Measurements from ENCODE around the gene TRIM8. TPM values are rescaled to one million over a fixed set of nuclear protein-coding genes. Genes with fewer than 3 reads are reported as not detected.

The TRIM8 gene
- total RNA-seq, 1 experiment from 2014 or later, result 36.3 TPM

GRCh38 chr10:102702742-102703141 lies 58.5 kb downstream of the TRIM8 start:
- no peaks in the 10 kb centered on the region for H3K27me3 Mint-ChIP-seq (ENCODE audit: low read depth)
- no peaks in the 10 kb centered on the region for H3K9me3 Mint-ChIP-seq
- H3K27ac Mint-ChIP-seq, result no peak overlapping the region
- ChIA-PET CTCF (interaction anchor here (0.6 to 1.9 kb wide), 3 partner anchors 24 to 483 kb away, joined by 3 to 6 read pairs (median 4); no protein-coding TSS in a partner anchor), POLR2A (interaction anchor here (0.7 kb wide), 1 partner anchor 28 kb away, joined by 6 read pairs; no protein-coding TSS in a partner anchor)
- no peak for DNase-seq (ENCODE audit: low spot score)
- TF ChIP-seq NR3C1 (CRISPR knock-in tag; conservative IDR thresholded peaks at IDR 0.05; ENCODE audit: low read depth) (no peak), IRF2 (CRISPR knock-in tag; IDR thresholded peaks at IDR 0.05; ENCODE audit: borderline replicate concordance, low read depth) (no peak), KAT7 (CRISPR knock-in tag; IDR thresholded peaks at IDR 0.05; ENCODE audit: borderline replicate concordance) (no peak), ZBTB21 (CRISPR knock-in tag; IDR thresholded peaks at IDR 0.05; ENCODE audit: borderline replicate concordance) (no peak), TEAD1 (CRISPR knock-in tag; IDR thresholded peaks at IDR 0.05) (no peak), NFYB (CRISPR knock-in tag; conservative IDR thresholded peaks at IDR 0.05; ENCODE audit: low read depth) (no peak), MYBL2 (CRISPR knock-in tag; IDR thresholded peaks at IDR 0.05) (no peak), GABPB1 (CRISPR knock-in tag; IDR thresholded peaks at IDR 0.05) (no peak), ZBTB43 (CRISPR knock-in tag; IDR thresholded peaks at IDR 0.05) (no peak)
- TF ChIP-seq, protein P1, sequence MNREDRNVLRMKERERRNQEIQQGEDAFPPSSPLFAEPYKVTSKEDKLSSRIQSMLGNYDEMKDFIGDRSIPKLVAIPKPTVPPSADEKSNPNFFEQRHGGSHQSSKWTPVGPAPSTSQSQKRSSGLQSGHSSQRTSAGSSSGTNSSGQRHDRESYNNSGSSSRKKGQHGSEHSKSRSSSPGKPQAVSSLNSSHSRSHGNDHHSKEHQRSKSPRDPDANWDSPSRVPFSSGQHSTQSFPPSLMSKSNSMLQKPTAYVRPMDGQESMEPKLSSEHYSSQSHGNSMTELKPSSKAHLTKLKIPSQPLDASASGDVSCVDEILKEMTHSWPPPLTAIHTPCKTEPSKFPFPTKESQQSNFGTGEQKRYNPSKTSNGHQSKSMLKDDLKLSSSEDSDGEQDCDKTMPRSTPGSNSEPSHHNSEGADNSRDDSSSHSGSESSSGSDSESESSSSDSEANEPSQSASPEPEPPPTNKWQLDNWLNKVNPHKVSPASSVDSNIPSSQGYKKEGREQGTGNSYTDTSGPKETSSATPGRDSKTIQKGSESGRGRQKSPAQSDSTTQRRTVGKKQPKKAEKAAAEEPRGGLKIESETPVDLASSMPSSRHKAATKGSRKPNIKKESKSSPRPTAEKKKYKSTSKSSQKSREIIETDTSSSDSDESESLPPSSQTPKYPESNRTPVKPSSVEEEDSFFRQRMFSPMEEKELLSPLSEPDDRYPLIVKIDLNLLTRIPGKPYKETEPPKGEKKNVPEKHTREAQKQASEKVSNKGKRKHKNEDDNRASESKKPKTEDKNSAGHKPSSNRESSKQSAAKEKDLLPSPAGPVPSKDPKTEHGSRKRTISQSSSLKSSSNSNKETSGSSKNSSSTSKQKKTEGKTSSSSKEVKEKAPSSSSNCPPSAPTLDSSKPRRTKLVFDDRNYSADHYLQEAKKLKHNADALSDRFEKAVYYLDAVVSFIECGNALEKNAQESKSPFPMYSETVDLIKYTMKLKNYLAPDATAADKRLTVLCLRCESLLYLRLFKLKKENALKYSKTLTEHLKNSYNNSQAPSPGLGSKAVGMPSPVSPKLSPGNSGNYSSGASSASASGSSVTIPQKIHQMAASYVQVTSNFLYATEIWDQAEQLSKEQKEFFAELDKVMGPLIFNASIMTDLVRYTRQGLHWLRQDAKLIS (CRISPR knock-in tag; IDR thresholded peaks at IDR 0.05; ENCODE audit: borderline replicate concordance), result no peak
- TF ChIP-seq, protein P2, sequence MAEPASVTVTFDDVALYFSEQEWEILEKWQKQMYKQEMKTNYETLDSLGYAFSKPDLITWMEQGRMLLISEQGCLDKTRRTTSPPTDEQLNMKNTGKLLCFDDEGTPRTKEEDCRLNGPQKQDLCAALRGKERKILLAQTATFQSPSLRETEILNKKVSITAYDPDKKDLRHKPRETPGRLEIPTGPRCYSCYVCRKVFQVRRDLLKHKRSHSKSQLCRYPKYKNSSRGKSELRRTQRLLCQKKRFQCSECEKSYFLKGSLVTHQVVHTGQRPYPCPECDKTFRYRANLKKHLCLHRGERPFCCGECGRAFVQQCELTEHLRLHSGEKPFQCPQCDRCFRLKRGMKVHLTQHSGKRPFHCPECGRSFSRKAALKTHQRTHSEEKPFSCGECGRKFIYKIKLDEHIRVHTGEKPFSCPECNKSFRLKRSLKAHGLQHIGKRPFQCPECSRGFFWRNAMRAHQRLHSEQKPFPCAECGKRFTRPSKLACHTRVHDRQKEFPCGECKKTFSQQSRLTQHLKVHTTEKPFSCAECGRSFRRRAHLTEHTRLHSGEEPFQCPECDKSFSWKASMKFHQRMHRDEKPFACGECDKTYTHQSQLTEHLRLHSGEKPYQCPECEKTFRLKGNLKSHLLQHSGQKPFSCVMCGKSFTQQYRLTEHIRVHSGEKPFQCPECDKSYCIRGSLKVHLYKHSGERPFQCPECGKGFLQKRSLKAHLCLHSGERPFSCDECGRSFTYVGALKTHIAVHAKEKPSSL (CRISPR knock-in tag; conservative IDR thresholded peaks at IDR 0.05), result no peak
- no peak for ATAC-seq
- peaks cover 7% of the 10 kb centered on the region for H3K4me1 Mint-ChIP-seq
- H3K4me3 Mint-ChIP-seq, result no peak overlapping the region
- peaks cover 19% of the 10 kb centered on the region for H3K36me3 Mint-ChIP-seq

- DNase-seq (ENCODE audit: low spot score), result no peak
- peaks cover 4% of the 10 kb centered on the region for H3K36me3 Mint-ChIP-seq
- ATAC-seq, result no peak
- TF ChIP-seq NR1H2 (CRISPR knock-in tag; IDR thresholded peaks at IDR 0.05) (no peak), CREB1 (CRISPR knock-in tag; IDR thresholded peaks at IDR 0.05) (no peak), HMGA2 (CRISPR knock-in tag; IDR thresholded peaks at IDR 0.05) (no peak), SP1 (CRISPR knock-in tag; conservative IDR thresholded peaks at IDR 0.05) (no peak), TCF7 (CRISPR knock-in tag; IDR thresholded peaks at IDR 0.05; ENCODE audit: low read depth) (no peak), PRDM15 (CRISPR knock-in tag; IDR thresholded peaks at IDR 0.05) (no peak), MAX (CRISPR knock-in tag; IDR thresholded peaks at IDR 0.05) (no peak), JUN (CRISPR knock-in tag; IDR thresholded peaks at IDR 0.05) (no peak), ZNF138 (CRISPR knock-in tag; conservative IDR thresholded peaks at IDR 0.05) (no peak)
- H3K4me1 Mint-ChIP-seq, result peaks cover 7% of the 10 kb centered on the region
- ChIA-PET CTCF (interaction anchor here (0.9 kb wide), 1 partner anchor 9 kb away, joined by 3 read pairs; the partner anchor contains the start of gene ARL3), POLR2A (interaction anchor here (0.9 kb wide), 1 partner anchor 27 kb away, joined by 3 read pairs; no protein-coding TSS in a partner anchor)
- H3K27me3 Mint-ChIP-seq (ENCODE audit: low read depth), result no peaks in the 10 kb centered on the region
- no peak overlapping the region; the same call in 1 of the 2 replicates for H3K27ac Mint-ChIP-seq
- H3K4me3 Mint-ChIP-seq, result no peak overlapping the region
- H3K9me3 Mint-ChIP-seq, result no peaks in the 10 kb centered on the region
Observed at GRCh38 chr10:102704915-102705314, 60.6 kb downstream of the TRIM8 start.

Measured in WTC11 (cell line).